H9 (cell line): Measurements from ENCODE around the gene LOXHD1. TPM values are rescaled to one million over a fixed set of nuclear protein-coding genes. Genes with fewer than 3 reads are reported as not detected.

ENCODE experiments used
- DNase-seq: peaks from one replicate; pipeline ENCODE4 v3.0.0-alpha.2; 2017
- H2AFZ ChIP-seq: one replicate; pipeline ENCODE4 v1.6.1; 2013; ENCODE audit warnings: mild to moderate bottlenecking, low read length, control low read depth, moderate library complexity
- H2AK5ac ChIP-seq: 2 replicates; pipeline ENCODE4 v1.6.1; 2013; ENCODE audit warnings: low read length, control low read depth, mixed read lengths; ENCODE audit not compliant: insufficient read length
- H2BK120ac ChIP-seq: one replicate; pipeline ENCODE4 v1.6.1; 2013; ENCODE audit warnings: low read depth, mild to moderate bottlenecking, low read length, control low read depth, inconsistent platforms; ENCODE audit not compliant: poor library complexity, severe bottlenecking
- H2BK12ac ChIP-seq: 2 replicates; pipeline ENCODE4 v1.6.1; 2013; ENCODE audit warnings: low read length, control low read depth, mixed read lengths, low read depth; ENCODE audit not compliant: insufficient read length
- H2BK15ac ChIP-seq: 2 replicates; pipeline ENCODE4 v1.6.1; 2013; ENCODE audit warnings: low read depth, low read length, control low read depth
- H2BK20ac ChIP-seq: one replicate; pipeline ENCODE4 v1.6.1; 2013; ENCODE audit warnings: low read depth, mild to moderate bottlenecking, low read length, control low read depth, inconsistent platforms; ENCODE audit not compliant: poor library complexity, severe bottlenecking
- H2BK5ac ChIP-seq: 2 replicates; pipeline ENCODE4 v1.6.1; 2013; ENCODE audit warnings: low read length, control low read depth, mixed read lengths; ENCODE audit not compliant: insufficient read length
- H3K14ac ChIP-seq: 2 replicates; pipeline ENCODE4 v1.6.1; 2013; ENCODE audit warnings: low read length, control low read depth; ENCODE audit not compliant: insufficient read depth
- H3K18ac ChIP-seq: 2 replicates; pipeline ENCODE4 v1.6.1; 2013; ENCODE audit warnings: low read depth, mild to moderate bottlenecking, mixed read lengths, low read length, control low read depth; ENCODE audit not compliant: insufficient read length
- H3K23ac ChIP-seq: 2 replicates; pipeline ENCODE4 v1.6.1; 2013; ENCODE audit warnings: low read length, control low read depth, mixed read lengths, low read depth; ENCODE audit not compliant: insufficient read length
- H3K23me2 ChIP-seq: 2 replicates; pipeline ENCODE4 v1.6.1; 2013; ENCODE audit warnings: low read depth, mild to moderate bottlenecking, mixed read lengths, low read length, control low read depth; ENCODE audit not compliant: insufficient read length, poor library complexity, severe bottlenecking
- H3K27ac ChIP-seq: 2 replicates; pipeline ENCODE4 v1.5.1; 2013; ENCODE audit warnings: low read length, control low read depth, mixed read lengths, low read depth; ENCODE audit not compliant: insufficient read length
- H3K27me3 ChIP-seq: 2 replicates; pipeline ENCODE4 v1.6.1; 2013; ENCODE audit warnings: low read length, control low read depth, inconsistent platforms; ENCODE audit not compliant: insufficient read depth
- H3K4ac ChIP-seq: 2 replicates; pipeline ENCODE4 v1.6.1; 2013; ENCODE audit warnings: low read depth, mild to moderate bottlenecking, control low read depth, inconsistent platforms, low read length, moderate library complexity
- H3K4me1 ChIP-seq: 2 replicates; pipeline ENCODE4 v1.6.1; 2013; ENCODE audit warnings: low read length, control low read depth, inconsistent platforms; ENCODE audit not compliant: insufficient read depth
- H3K4me2 ChIP-seq: 2 replicates; pipeline ENCODE4 v1.6.1; 2013; ENCODE audit warnings: low read length, control low read depth, mixed read lengths; ENCODE audit not compliant: insufficient read length, insufficient read depth
- H3K56ac ChIP-seq: 2 replicates; pipeline ENCODE4 v1.6.1; 2013; ENCODE audit warnings: low read depth, mild to moderate bottlenecking, mixed read lengths, low read length, control low read depth; ENCODE audit not compliant: insufficient read length
- H3K79me1 ChIP-seq: 2 replicates; pipeline ENCODE4 v1.6.1; 2013; ENCODE audit warnings: low read depth, mild to moderate bottlenecking, moderate library complexity, low read length, control low read depth, inconsistent platforms; ENCODE audit not compliant: insufficient read depth, poor library complexity, severe bottlenecking
- H3K79me2 ChIP-seq: 2 replicates; pipeline ENCODE4 v1.6.1; 2013; ENCODE audit warnings: low read length, control low read depth, inconsistent platforms; ENCODE audit not compliant: insufficient read depth
- H3K9ac ChIP-seq: 2 replicates; pipeline ENCODE4 v1.6.1; 2013; ENCODE audit warnings: low read length, control low read depth, mixed read lengths; ENCODE audit not compliant: insufficient read length; ENCODE audit errors: extremely low read depth
- H3K9me3 ChIP-seq: one replicate; pipeline ENCODE4 v1.6.1; 2013; ENCODE audit warnings: low read depth, low read length, inconsistent platforms; ENCODE audit not compliant: control insufficient read depth
- H3T11ph ChIP-seq: one replicate; pipeline ENCODE4 v1.6.1; 2013; ENCODE audit warnings: mild to moderate bottlenecking, low read length, control low read depth, inconsistent platforms
- H4K20me1 ChIP-seq: one replicate; pipeline ENCODE4 v1.6.1; 2013; ENCODE audit not compliant: control insufficient read depth, insufficient read length, insufficient read depth
- H4K5ac ChIP-seq: 2 replicates; pipeline ENCODE4 v1.6.1; 2013; ENCODE audit warnings: low read depth, mild to moderate bottlenecking, mixed read lengths, low read length, control low read depth; ENCODE audit not compliant: insufficient read length
- H4K8ac ChIP-seq: replicated peaks from 2 replicates; pipeline ENCODE4 v1.6.1; 2013; ENCODE audit warnings: low read length, control low read depth, mixed read lengths, low read depth; ENCODE audit not compliant: insufficient read length
- H4K91ac ChIP-seq: 2 replicates; pipeline ENCODE4 v1.6.1; 2013; ENCODE audit warnings: low read depth, mild to moderate bottlenecking, moderate library complexity, mixed read lengths, low read length, control low read depth; ENCODE audit not compliant: insufficient read length
- H3K27ac Mint-ChIP-seq, 3 experiments: 2 replicates in 2 of 3; 3 replicates in 1 of 3; pipeline ENCODE4 v1.8.0; 2020 to 2021; ENCODE audit warnings: mixed read lengths in 3 of 3, mild to moderate bottlenecking in 1 of 3, moderate library complexity in 1 of 3
- H3K27me3 Mint-ChIP-seq: 2 replicates; pipeline ENCODE4 v1.8.0; 2021; ENCODE audit warnings: low read depth, mild to moderate bottlenecking, moderate library complexity, mixed read lengths
- H3K36me3 Mint-ChIP-seq, 3 experiments: 2 replicates in 2 of 3; 3 replicates in 1 of 3; pipeline ENCODE4 v1.8.0; 2020 to 2021; ENCODE audit warnings: low read depth in 3 of 3, mixed read lengths in 3 of 3; ENCODE audit not compliant: insufficient read depth in 1 of 3
- H3K4me1 Mint-ChIP-seq, 2 experiments: 2 replicates each; pipeline ENCODE4 v1.8.0; 2020; ENCODE audit warnings: mixed read lengths in 2 of 2
- H3K4me3 Mint-ChIP-seq, 2 experiments: 2 replicates in 1 of 2; 3 replicates in 1 of 2; pipeline ENCODE4 v1.8.0; 2020 to 2021; ENCODE audit warnings: mild to moderate bottlenecking in 2 of 2, mixed read lengths in 2 of 2, moderate library complexity in 1 of 2
- H3K9me3 Mint-ChIP-seq, 2 experiments: 2 replicates in 1 of 2; 3 replicates in 1 of 2; pipeline ENCODE4 v1.8.0; 2020; ENCODE audit warnings: mild to moderate bottlenecking in 2 of 2, mixed read lengths in 2 of 2, moderate library complexity in 1 of 2
- WGBS: extraction: QIAGEN DNeasy Blood & Tissue Kit; methylation state at CpG from one replicate; pipeline ENCODE4 v1.1.7; 2013; ENCODE audit warnings: missing lambda C conversion rate, low lambda C conversion rate, mixed read lengths; ENCODE audit not compliant: insufficient read length; ENCODE audit errors: extremely low coverage; 5-methylcytosine and 5-hydroxymethylcytosine counted together
- total RNA-seq: library from RNA; stranded (reverse); gene quantifications from 2 replicates; pipeline ENCODE4 v1.2.1, GENCODE V29; 2021
- TF ChIP-seq, protein P1 (sequence below): fragments of 200-600 bp; sonication (generic); conservative IDR thresholded peaks from 3 replicates; pipeline ENCODE4 v1.8.0; 2021; ENCODE audit warnings: antibody characterized with exemption, mild to moderate bottlenecking

Gene LOXHD1
- total RNA-seq, 1 experiment from 2014 or later: 0.07 TPM

DNA sequence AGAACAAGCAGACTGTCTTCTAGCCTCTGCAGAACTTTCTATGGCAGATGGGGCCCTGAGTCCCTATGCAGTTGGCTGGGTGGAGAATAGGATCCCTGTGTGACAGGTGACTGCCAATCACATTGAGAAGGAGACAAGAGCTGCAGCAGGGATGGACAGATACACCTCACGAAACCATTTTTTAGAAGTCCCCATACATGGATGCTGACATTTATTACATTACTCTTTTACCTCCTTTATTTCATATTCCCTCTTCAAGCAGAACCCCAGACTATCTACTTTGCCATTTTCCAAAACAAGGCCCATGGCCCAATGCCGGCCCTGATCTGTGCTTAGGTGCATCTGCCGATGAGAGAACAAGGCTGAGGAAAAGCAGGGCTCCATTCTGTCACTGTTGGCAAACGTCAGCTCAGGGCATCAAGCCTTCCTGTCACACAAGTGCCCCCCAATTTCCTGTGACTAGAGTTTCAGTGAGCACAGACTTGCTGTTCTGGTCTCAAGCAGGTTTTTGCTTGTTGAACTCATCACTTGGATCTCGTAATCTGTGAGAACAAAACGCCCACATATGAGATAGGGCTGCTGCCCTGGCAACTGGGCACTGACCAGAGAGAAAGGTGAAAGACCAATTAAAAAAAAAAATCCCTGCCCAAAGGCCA lies 35.8 kb downstream of the LOXHD1 start:
- H3K36me3 Mint-ChIP-seq: no peaks in the 10 kb centered on the region
- H3K4me2 ChIP-seq: no peak overlapping the region
- no peak for DNase-seq
- H2BK15ac ChIP-seq: no peak overlapping the region
- H2AK5ac ChIP-seq: no peak overlapping the region
- H3K27me3 Mint-ChIP-seq: peaks cover 4% of the 10 kb centered on the region
- H3K23me2 ChIP-seq: no peaks in the 10 kb centered on the region
- H2BK5ac ChIP-seq: no peak overlapping the region
- H3K14ac ChIP-seq: no peak overlapping the region
- H2BK12ac ChIP-seq: no peak overlapping the region
- H3K27ac ChIP-seq: no peak overlapping the region
- H2BK20ac ChIP-seq: no peak overlapping the region
- no peak overlapping the region for H3K4ac ChIP-seq
- no peak overlapping the region for H3K23ac ChIP-seq
- no peak overlapping the region for H3K4me3 Mint-ChIP-seq
- H3K9me3 Mint-ChIP-seq: no peaks in the 10 kb centered on the region
- H2BK120ac ChIP-seq: no peak overlapping the region
- TF ChIP-seq, protein P1, sequence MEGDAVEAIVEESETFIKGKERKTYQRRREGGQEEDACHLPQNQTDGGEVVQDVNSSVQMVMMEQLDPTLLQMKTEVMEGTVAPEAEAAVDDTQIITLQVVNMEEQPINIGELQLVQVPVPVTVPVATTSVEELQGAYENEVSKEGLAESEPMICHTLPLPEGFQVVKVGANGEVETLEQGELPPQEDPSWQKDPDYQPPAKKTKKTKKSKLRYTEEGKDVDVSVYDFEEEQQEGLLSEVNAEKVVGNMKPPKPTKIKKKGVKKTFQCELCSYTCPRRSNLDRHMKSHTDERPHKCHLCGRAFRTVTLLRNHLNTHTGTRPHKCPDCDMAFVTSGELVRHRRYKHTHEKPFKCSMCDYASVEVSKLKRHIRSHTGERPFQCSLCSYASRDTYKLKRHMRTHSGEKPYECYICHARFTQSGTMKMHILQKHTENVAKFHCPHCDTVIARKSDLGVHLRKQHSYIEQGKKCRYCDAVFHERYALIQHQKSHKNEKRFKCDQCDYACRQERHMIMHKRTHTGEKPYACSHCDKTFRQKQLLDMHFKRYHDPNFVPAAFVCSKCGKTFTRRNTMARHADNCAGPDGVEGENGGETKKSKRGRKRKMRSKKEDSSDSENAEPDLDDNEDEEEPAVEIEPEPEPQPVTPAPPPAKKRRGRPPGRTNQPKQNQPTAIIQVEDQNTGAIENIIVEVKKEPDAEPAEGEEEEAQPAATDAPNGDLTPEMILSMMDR: no peak
- H3K79me1 ChIP-seq: no peaks in the 10 kb centered on the region
- no peak overlapping the region for H3K9ac ChIP-seq
- no peak overlapping the region for H4K91ac ChIP-seq
- no peak overlapping the region for H3K18ac ChIP-seq
- no peaks in the 10 kb centered on the region for H3K4me1 Mint-ChIP-seq
- no peaks in the 10 kb centered on the region for H3K4me1 ChIP-seq
- no peak overlapping the region for H3K56ac ChIP-seq
- H4K8ac ChIP-seq: no peak overlapping the region
- H2AFZ ChIP-seq: no peak overlapping the region
- no peaks in the 10 kb centered on the region for H3K79me2 ChIP-seq
- no peaks in the 10 kb centered on the region for H3K9me3 ChIP-seq
- H4K20me1 ChIP-seq: no peaks in the 10 kb centered on the region
- no peak overlapping the region for H4K5ac ChIP-seq
- no peak overlapping the region for H3K27ac Mint-ChIP-seq
- H3K27me3 ChIP-seq: no peaks in the 10 kb centered on the region
- WGBS: no CpG with 5 or more reads among the region's 6 CpGs
- H3T11ph ChIP-seq: no peak overlapping the region
